Neural cell (in vitro differentiated cells): ENCODE results near the gene OTOP2. TPM values are rescaled to one million over a fixed set of nuclear protein-coding genes. Genes with fewer than 3 reads are reported as not detected.

Experiments used
- H2AFZ ChIP-seq: fragments of 200-600, 300-800 bp; sonication (generic), shearing (Covaris generic); 2 replicates; pipeline ENCODE4 v1.6.0; 2014; ENCODE audit warnings: low read depth, mild to moderate bottlenecking, antibody characterized with exemption, low read length, moderate library complexity
- H3F3A ChIP-seq: fragments of 200-600 bp; shearing (Covaris generic); 2 replicates; pipeline ENCODE4 v1.6.1; 2016; ENCODE audit warnings: mild to moderate bottlenecking, moderate library complexity, mixed read lengths, antibody characterized with exemption, low read length; ENCODE audit not compliant: insufficient read depth, poor library complexity, severe bottlenecking
- H3K27ac ChIP-seq: fragments of 200-600, 300-800 bp; sonication (generic), shearing (Covaris generic); 2 replicates; pipeline ENCODE4 v1.5.1; 2014; ENCODE audit warnings: mild to moderate bottlenecking, low read length, moderate library complexity
- H3K27me3 ChIP-seq: fragments of 300-800, 200-600 bp; sonication (generic), shearing (Covaris generic); 2 replicates; pipeline ENCODE4 v1.6.0; 2014; ENCODE audit warnings: mild to moderate bottlenecking, low read depth, low read length, moderate library complexity; ENCODE audit not compliant: insufficient read depth
- H3K36me3 ChIP-seq: fragments of 300-800, 200-600 bp; sonication (generic), shearing (Covaris generic); 2 replicates; pipeline ENCODE4 v1.5.1; 2014; ENCODE audit warnings: mild to moderate bottlenecking, antibody characterized with exemption, low read length, moderate library complexity; ENCODE audit not compliant: insufficient read depth
- H3K4me2 ChIP-seq: fragments of 300-800, 200-600 bp; sonication (generic), shearing (Covaris generic); 2 replicates; pipeline ENCODE4 v1.6.0; 2014; ENCODE audit warnings: mild to moderate bottlenecking, low read length
- H3K4me3 ChIP-seq: fragments of 300-800, 200-600 bp; sonication (generic), shearing (Covaris generic); 2 replicates; pipeline ENCODE4 v1.5.1; 2014; ENCODE audit warnings: mild to moderate bottlenecking, low read length, moderate library complexity
- H3K79me2 ChIP-seq: fragments of 200-600 bp; shearing (Covaris generic); replicated peaks from 2 replicates; pipeline ENCODE4 v1.6.0; 2014; ENCODE audit warnings: mild to moderate bottlenecking, low read length, moderate library complexity; ENCODE audit not compliant: insufficient read depth
- H3K9ac ChIP-seq: fragments of 300-800, 200-600 bp; sonication (generic), shearing (Covaris generic); 2 replicates; pipeline ENCODE4 v1.6.1; 2016; ENCODE audit warnings: mild to moderate bottlenecking, low read length, mixed read lengths
- H3K9me2 ChIP-seq: fragments of 200-600 bp; shearing (Covaris generic); 2 replicates; pipeline ENCODE4 v1.6.1; 2016; ENCODE audit warnings: mild to moderate bottlenecking, low read length, mixed read lengths; ENCODE audit not compliant: insufficient read depth
- H3K9me3 ChIP-seq: fragments of 200-600, 300-800 bp; sonication (generic), shearing (Covaris generic); 2 replicates; pipeline ENCODE4 v1.6.1; 2016; ENCODE audit warnings: mild to moderate bottlenecking, mixed run types, low read length, moderate library complexity, mixed read lengths
- H4K20me1 ChIP-seq: fragments of 200-600 bp; shearing (Covaris generic); 2 replicates; pipeline ENCODE4 v1.6.1; 2016; ENCODE audit warnings: mild to moderate bottlenecking, mixed run types; ENCODE audit not compliant: insufficient read depth
- EP300 ChIP-seq: fragments of 450-650 bp; conservative IDR thresholded peaks from 2 replicates; pipeline ENCODE4 v1.6.1; 2014; ENCODE audit warnings: antibody characterized with exemption, mild to moderate bottlenecking, moderate library complexity; ENCODE audit not compliant: poor library complexity, severe bottlenecking
- EZH2 ChIP-seq: fragments of 200-600, 300-800 bp; shearing (Covaris generic), sonication (generic); IDR thresholded peaks from 2 replicates; pipeline ENCODE4 v1.6.1; 2014; ENCODE audit warnings: antibody characterized with exemption, low read length, borderline replicate concordance, mild to moderate bottlenecking; ENCODE audit not compliant: insufficient read depth, poor library complexity, severe bottlenecking
- MXI1 ChIP-seq: fragments of 450-650 bp; conservative IDR thresholded peaks from 2 replicates; pipeline ENCODE4 v1.6.1; 2014; ENCODE audit warnings: antibody characterized with exemption, mild to moderate bottlenecking; ENCODE audit not compliant: poor library complexity, severe bottlenecking
- POLR2AphosphoS5 ChIP-seq: IDR thresholded peaks from 2 replicates; pipeline ENCODE4 v1.6.1; 2012
- RAD21 ChIP-seq: fragments of 450-650 bp; conservative IDR thresholded peaks from 2 replicates; pipeline ENCODE4 v1.6.1; 2014; ENCODE audit warnings: antibody characterized with exemption, mild to moderate bottlenecking, moderate library complexity
- SMC3 ChIP-seq: fragments of 450-650 bp; conservative IDR thresholded peaks from 2 replicates; pipeline ENCODE4 v1.6.1; 2014; ENCODE audit warnings: antibody characterized with exemption, mild to moderate bottlenecking, moderate library complexity; ENCODE audit not compliant: poor library complexity
- TAF1 ChIP-seq: IDR thresholded peaks from 2 replicates; pipeline ENCODE4 v1.6.1; 2012; ENCODE audit warnings: low read depth
- polyA plus RNA-seq: library from polyadenylated mRNA; depleted of rRNA; stranded (reverse); fragments of >200 nt; gene quantifications from 2 replicates; pipeline ENCODE4 v1.2.3, GENCODE V29; 2014
- TF ChIP-seq, protein P1 (sequence below): IDR thresholded peaks from 2 replicates; pipeline ENCODE4 v1.6.1; 2012; ENCODE audit warnings: borderline replicate concordance
- TF ChIP-seq, protein P2 (sequence below): fragments of 450-650 bp; IDR thresholded peaks from 2 replicates; pipeline ENCODE4 v1.5.1; 2014; ENCODE audit warnings: antibody characterized with exemption, mild to moderate bottlenecking, moderate library complexity; ENCODE audit not compliant: poor library complexity, severe bottlenecking

OTOP2 gene
- polyA plus RNA-seq, 1 donor from 2014 or later = not detected

GRCh38 chr17:74977802-74978201, 53.7 kb downstream of the OTOP2 start:
- Histone ChIP-seq H2AFZ (no peak overlapping the region), H3K27me3 (peaks cover 7% of the 10 kb centered on the region), H3K9me2 (no peaks in the 10 kb centered on the region), H3K79me2 (no peaks in the 10 kb centered on the region), H3K4me2 (no peak overlapping the region), H3K36me3 (no peaks in the 10 kb centered on the region), H4K20me1 (no peaks in the 10 kb centered on the region), H3K9me3 (no peaks in the 10 kb centered on the region), H3F3A (no peaks in the 10 kb centered on the region), H3K4me3 (no peak overlapping the region), H3K27ac (no peak overlapping the region), H3K9ac (no peak overlapping the region)
- TF ChIP-seq, protein P1, sequence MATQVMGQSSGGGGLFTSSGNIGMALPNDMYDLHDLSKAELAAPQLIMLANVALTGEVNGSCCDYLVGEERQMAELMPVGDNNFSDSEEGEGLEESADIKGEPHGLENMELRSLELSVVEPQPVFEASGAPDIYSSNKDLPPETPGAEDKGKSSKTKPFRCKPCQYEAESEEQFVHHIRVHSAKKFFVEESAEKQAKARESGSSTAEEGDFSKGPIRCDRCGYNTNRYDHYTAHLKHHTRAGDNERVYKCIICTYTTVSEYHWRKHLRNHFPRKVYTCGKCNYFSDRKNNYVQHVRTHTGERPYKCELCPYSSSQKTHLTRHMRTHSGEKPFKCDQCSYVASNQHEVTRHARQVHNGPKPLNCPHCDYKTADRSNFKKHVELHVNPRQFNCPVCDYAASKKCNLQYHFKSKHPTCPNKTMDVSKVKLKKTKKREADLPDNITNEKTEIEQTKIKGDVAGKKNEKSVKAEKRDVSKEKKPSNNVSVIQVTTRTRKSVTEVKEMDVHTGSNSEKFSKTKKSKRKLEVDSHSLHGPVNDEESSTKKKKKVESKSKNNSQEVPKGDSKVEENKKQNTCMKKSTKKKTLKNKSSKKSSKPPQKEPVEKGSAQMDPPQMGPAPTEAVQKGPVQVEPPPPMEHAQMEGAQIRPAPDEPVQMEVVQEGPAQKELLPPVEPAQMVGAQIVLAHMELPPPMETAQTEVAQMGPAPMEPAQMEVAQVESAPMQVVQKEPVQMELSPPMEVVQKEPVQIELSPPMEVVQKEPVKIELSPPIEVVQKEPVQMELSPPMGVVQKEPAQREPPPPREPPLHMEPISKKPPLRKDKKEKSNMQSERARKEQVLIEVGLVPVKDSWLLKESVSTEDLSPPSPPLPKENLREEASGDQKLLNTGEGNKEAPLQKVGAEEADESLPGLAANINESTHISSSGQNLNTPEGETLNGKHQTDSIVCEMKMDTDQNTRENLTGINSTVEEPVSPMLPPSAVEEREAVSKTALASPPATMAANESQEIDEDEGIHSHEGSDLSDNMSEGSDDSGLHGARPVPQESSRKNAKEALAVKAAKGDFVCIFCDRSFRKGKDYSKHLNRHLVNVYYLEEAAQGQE = no peak
- no peak for TF ChIP-seq MXI1
- no peak for TF ChIP-seq EZH2
- no peak for TF ChIP-seq TAF1
- TF ChIP-seq POLR2AphosphoS5 = no peak
- TF ChIP-seq, protein P2, sequence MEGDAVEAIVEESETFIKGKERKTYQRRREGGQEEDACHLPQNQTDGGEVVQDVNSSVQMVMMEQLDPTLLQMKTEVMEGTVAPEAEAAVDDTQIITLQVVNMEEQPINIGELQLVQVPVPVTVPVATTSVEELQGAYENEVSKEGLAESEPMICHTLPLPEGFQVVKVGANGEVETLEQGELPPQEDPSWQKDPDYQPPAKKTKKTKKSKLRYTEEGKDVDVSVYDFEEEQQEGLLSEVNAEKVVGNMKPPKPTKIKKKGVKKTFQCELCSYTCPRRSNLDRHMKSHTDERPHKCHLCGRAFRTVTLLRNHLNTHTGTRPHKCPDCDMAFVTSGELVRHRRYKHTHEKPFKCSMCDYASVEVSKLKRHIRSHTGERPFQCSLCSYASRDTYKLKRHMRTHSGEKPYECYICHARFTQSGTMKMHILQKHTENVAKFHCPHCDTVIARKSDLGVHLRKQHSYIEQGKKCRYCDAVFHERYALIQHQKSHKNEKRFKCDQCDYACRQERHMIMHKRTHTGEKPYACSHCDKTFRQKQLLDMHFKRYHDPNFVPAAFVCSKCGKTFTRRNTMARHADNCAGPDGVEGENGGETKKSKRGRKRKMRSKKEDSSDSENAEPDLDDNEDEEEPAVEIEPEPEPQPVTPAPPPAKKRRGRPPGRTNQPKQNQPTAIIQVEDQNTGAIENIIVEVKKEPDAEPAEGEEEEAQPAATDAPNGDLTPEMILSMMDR = no peak
- TF ChIP-seq RAD21 = no peak
- no peak for TF ChIP-seq SMC3
- TF ChIP-seq EP300 = no peak

DNA sequence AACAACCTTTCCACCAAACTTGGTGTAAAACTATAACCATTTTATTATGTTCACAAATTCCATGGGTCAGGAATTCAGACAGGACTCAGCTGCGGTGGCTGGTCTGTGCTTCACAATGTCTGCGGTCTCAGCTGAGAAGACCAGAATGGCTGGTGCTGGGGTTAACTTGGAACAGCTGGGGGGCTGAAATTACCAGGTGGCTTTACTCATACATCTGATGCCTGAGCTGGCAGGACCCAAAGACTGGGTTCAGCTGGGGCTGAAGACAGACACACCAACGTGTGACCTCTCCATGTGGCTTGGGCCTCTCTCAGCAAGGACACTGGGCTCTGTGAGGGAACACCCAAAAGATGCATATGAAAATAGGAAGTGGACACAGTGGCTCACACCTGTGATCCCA, 54.2 kb downstream of the OTOP2 start:
- Histone ChIP-seq H3K9me3 (no peaks in the 10 kb centered on the region), H3K79me2 (no peaks in the 10 kb centered on the region), H3K9ac (no peak overlapping the region), H3K36me3 (no peaks in the 10 kb centered on the region), H3K27me3 (peaks cover 3% of the 10 kb centered on the region), H3F3A (no peaks in the 10 kb centered on the region), H4K20me1 (no peaks in the 10 kb centered on the region), H3K4me3 (no peak overlapping the region), H3K27ac (no peak overlapping the region), H2AFZ (no peak overlapping the region), H3K4me2 (no peak overlapping the region), H3K9me2 (no peaks in the 10 kb centered on the region)
- TF ChIP-seq, protein P1 = no peak
- TF ChIP-seq MXI1 = no peak
- no peak for TF ChIP-seq TAF1
